ENCODE results near the gene COL19A1.
"Not testable (repeated sequence)": the region's sequence is repeated elsewhere in the genome, so short reads cannot be mapped to it uniquely, and the experiment has no call there.

COL19A1 gene

DNA sequence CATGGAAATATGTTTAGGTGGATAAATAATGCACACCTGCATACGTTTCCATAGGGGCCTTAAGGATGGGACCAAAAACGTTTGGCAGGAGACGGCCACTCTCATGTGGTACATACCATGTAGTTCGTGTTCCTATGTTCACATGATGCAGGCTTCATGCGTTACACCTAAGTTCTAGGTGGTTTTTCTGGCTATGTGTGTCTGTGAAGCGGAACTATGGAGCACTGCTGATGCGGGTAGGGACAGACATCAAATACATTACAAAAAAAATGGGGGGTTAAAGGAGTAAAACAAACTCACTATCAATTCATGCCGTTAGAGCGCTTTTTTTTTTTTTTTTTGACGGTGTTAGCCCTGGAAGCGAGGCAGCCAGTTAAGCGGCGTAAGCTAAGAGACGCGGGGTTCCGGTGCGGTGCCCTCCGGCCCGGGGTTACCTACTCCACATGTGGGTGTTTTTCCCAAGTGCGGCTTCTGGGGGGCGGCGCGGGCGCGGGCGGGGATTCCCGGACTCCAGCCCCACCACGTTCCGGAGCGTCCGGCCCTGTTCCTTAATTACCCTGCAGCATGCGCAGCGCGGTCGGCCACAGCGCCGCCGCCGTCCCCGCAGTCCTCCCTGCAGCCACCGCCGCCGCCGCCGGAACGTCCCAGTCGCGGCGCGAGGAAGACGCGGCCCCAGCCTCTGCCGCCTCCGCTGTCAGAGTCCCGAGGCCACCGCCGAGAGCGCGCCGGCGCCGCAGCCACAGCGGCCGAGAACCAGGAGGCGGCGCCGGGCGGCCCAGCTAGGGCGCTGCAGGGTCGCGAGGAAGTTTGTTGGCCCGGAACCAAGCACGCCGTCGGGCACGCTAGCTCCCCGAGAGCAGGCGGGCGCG lies 648 bp downstream of the COL19A1 start:
- DNase-seq: peak; percentile 48 to 86

DNA sequence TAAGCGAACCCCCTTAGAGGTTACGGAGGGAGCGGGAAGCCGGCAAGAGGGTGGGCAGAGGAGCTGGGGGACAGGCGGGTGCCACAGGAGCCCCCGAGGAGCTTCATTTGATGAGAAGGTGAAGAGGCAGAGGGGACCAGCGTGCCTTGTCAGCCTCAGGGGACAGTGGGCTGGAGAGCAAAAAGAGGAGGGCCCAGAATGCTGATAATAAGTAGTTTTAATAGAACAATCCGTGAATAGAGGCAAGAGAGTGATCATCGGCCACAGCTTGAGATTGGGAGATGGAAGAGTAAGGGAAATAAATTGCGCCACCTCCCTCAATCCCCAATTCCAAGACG lies 1.3 kb downstream of the COL19A1 start:
- DNase-seq: no peak

DNA sequence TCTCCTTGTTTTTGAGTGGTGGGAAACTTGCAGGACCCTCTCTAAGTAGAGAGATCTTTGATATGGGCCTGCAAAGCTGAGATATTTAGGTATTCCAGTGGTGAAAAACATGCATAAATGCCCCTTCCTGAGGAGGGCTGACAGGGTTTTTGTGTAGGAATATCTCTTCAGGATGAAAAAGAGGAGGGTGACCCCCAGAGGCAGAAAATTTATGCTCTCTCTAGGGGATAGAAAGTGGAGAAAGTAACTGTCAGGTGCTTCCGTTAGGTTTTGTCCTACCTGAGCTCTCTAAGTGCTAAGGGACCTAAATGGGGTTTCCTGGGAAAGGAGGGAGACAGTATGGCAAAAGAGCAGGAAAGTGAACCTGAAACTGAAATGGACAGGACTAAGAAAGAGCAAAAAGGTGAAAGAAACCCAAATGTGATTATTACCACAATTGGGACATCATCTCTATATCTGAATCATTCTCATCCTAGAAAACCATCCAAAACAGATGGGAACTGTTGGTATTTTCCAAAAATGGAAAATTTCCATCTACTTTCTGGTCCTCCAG lies 2.0 kb downstream of the COL19A1 start:
- no peak for DNase-seq

DNA sequence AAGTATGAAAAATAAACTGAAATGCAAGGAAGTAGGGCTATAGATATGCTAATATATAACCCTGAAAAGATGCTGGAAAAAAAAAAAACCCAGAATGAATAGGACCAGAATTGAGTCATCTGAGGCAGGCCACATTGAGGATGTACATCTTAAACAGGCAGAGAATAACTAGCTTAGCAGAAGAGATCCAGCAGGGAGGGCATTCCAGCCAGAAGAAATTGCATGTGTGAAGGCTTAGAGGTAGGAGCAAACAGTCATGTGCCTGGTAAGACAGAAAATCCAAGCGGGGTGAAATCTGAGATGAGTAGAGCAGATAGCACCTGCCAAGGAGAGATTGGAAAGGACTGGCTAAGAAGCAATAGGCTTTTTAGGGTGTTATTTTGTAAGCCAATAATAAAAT lies 2.6 kb downstream of the COL19A1 start:
- peak in 1 of 2 experiments; percentile 9 for DNase-seq

DNA sequence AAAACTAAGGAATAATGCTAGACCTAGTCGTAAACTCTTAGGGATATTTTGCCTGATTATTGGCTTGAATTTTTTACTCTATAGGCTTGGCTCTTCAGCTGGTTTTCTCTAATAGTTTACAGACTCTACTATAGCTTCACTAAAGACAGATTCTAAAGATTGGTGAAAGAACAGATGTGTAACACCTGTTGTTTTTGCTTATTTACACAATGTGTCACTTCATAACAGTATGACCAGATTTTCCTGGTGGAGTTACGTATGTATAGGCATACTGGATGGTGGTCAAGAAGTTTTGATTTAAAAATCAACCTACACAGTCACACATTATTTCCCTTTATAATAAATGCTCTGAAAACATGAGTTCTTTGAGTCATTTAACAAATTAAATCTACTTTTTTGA lies 4.8 kb downstream of the COL19A1 start:
- no peak for DNase-seq

DNA sequence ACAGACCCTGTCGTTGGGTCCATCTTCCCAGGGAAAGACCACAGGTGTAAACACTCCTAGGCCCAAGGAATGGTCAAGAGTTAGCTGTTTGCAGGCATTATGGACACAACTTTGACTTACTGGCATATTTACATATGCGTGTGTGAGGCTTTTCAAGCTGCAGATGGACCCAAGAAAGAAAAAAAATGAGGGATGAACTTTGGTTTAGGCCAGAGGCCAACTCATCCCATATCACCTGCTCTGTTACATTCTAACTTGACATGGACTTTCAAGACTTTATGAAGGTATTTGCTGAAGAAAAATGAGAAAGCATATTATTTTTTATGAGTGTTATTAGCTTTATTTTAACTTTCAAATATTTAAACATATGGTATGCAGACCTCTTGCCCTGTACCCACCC lies 6.9 kb downstream of the COL19A1 start:
- no peak for DNase-seq

DNA sequence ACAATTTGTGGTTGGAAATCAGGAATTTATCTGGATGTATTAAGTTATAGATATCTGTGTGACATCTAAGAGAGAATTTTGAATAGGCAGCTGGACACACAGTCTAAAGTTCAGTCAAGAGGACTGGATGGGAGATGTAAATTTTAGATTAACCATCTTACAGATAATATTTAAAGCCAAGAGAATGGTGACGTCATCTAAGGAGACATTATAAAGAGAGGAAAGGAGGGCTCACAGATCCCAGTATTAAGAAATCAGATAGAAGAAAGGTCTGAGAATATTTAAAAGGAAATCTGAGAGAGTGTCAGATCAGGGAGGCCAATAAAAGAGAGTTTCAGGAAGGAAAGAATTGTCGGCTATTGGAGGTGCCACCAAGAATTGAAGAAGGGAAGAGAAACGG lies 9.4 kb downstream of the COL19A1 start:
- DNase-seq: no peak

DNA sequence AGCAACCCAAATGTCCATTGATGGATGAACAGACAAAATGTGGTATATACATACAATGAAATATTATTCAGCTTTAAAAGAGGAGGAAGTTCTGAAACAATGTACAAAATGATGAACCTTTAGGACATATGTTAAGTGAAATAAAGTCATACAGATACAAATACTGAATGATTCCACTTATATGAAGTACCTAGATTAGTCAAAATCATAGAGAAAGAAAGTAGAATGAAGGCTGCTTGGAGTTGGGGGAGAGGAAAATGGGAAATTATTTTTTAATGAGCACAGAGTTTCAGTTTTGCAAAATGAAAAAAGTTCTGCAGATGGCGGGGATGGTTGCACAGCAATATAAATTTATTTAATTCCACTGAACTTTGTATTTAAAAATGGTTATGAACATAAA lies 12.4 kb downstream of the COL19A1 start:
- no peak for DNase-seq

DNA sequence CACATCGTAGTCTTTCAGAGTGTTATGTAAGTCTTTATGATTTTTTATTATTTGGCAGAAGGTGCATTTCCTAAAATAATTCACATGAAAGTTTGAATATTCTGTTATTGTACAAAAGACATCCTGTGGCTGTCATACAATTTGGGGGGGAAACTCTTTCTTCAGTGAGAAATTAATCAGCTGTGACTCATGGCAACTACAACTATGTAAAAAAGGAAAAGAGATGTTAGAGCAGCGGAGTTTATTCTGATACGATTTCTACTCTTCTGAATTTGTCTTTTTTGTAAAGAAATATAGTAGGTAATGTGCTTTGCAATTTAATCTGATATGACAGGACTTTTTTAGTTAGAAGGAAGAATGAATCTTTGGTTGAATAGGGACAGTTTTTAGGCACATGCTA lies 14.2 kb downstream of the COL19A1 start:
- DNase-seq: no peak

DNA sequence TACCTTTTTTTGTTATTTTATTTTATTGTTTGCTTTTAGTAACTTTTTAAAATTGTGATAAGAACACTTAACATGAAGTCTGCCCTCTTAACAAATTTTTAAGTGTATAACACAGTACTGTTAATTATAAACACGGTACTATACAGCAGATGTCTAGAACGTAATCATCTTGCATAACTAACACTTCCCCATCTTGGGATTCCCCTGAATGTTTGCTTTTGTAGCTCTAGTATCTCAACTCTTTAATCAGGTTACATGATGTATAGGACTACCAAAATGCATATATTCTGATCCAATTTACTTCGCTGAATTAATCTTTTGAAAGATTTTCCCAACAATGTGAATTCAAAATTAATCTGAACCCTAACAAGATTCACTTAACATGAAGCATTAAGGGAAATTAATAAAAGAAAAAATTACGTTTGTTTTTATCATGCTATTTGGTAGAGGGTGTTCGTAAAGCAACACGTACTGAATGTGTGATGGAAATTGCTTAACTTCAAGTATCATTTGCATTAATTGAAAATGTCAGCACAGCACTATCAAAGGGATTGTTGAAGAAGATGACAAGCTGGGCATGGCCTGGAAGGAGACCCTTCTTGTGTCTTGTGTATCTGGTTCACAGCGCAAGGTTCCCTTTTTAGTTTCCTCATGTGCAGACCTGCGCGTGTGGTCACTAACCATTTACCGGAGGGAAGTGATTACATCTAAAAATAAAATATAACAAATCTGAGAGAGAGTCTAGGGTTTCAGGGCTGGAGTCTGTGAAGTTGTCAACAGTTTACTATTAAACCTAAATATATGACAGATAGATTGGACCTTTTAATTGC lies 15.2 kb downstream of the COL19A1 start:
- DNase-seq: peak; percentile 10 to 25

DNA sequence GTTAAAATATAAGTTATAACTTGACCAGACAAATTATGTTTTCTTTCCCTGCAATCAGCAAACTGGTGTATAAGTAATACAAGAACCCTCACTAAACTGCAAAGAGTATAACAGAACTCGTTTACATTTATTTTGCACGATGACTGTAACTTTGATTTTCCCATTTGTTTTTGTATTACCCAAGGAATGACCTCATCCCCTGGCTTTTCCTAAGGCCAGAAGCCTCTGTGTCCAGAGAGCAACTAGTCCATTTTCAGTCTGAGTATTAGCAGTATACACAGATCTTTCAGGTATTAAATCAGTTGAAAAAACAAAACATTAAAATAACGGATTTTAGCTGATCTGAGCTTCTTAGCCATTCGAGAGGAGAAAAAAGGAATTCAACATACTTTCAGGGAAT lies 17.2 kb downstream of the COL19A1 start:
- DNase-seq: no peak

DNA sequence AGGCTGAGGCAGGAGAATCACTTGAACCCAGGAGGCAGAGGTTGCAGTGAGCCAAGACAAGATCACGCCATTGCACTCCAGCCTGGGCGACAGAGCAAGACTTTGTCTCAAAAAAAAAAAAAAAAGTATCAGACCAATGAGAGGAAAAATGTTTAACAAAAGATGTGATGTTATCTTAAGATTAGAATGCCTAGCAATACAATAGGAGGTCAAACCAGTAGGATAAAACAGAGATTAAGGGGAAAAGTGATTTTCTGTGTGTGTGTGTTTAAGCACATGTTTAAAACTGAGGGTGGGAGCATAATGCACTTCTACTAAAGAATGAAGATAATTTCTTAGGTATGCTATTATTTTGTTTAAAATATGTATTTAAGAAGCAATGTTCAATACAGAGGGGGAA lies 17.9 kb downstream of the COL19A1 start:
- no peak for DNase-seq

DNA sequence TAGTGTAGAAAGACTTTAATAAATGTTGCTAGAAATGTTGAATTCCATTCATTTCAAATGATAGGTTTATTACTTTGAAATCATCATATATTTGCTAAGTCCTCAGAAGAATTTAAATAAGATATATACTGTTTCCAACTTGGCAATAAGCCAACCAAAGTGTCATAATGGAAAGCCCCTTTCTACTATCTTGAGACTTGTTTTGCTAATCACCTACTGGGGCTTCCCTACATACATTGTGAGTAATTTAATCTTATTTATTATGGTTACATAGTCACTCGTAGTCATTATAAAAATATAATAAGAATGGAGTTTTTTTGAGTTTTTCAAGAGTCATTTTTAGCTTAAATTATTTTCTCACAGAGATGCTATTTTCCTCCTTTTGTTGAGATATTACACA lies 20.7 kb downstream of the COL19A1 start:
- DNase-seq: no peak

DNA sequence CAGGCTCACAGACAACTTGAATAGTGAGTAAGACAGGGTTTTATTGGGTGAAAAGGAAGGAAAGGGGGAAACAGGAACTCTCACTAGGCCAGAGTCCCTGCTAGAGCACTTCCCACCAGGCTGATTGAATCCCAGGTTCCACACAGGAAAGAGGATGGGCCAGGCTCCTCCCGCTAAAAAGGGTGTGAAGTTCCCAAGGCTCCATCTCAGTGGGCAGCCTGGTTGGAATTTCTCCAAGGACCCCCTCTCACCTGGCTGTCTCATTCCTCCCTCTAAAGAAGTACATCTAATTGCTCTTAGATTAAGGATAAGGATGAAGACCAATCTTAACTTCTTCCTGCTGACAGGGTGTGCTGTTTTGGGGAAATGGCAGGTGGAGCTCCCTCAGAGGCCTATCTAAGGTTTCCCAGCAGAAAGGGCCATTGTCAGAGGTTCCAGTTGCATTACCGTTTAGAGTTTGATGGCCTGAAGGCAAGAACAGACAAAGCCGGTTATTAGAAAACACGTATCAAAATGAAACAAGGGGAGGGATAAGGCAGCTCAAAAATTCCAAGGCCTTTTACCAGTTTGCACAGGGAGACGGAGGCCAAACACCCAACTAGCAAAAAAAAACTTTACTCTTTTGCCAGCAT lies 21.5 kb downstream of the COL19A1 start:
- no peak for DNase-seq

DNA sequence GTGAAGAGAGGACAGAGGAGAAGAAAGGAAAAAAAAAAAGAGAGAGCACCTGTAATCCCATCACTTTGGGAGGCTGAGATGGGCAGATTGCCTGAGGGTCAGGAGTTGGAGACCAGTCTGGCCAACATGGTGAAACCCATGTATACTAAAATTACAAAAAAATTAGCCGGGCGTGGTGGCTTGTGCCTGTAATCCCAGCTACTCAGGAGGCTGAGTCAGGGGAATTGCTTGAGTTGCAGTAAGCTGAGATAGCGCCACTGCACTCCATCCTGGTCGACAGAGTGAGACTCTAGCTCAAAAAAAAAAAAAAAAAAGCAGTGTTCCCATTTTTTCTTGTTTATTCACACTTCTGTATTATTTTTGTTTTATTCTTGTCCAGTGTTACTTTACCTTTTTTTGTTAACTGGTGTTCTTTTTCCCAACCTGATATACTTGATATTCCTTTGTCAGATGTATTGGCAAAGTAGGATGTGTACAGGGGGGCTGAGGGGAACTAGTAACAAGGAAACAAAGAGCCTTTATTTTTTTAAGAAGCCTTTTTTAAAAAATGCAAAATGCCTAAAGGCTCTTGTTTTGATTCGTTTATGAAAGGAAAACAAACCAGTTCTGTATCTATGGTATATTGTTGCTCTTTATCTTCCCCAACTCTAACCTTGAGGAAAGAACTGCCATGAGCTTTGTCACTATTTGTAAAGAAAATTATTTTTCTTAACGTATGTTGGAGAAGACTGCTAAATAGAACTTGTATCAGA lies 22.3 kb downstream of the COL19A1 start:
- DNase-seq: no peak

DNA sequence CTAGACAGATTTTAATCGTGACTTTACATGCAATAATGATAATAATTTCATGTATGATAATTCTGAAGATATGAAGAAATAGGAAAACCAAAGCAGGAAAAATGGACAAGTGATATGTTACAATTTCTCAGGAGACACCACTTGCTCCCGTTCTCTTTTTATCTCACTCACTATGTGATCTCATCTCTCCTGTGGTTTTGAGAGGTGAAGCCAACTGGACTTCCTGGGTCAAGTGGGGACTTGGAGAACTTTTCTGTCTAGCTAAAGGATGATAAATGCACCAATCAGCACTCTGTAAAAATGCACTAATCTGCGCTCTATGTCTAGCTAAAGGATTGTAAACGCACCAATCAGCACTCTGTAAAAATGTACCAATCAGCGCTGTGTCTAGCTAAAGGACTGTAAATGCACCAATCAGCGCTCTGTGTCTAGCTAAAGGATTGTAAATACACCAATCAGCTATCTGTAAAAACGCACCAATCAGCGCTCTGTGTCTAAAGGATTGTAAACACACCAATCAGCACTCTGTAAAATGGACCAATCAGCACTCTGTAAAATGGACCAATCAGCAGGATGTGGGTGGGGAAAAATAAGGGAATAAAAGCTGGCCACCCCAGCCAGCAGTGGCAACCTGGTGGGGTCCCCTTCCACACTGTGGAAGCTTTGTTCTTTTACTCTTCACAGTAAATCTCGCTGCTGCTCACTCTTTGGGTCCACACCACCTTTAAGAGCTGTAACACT lies 23.0 kb downstream of the COL19A1 start:
- DNase-seq: not testable (repeated sequence)

DNA sequence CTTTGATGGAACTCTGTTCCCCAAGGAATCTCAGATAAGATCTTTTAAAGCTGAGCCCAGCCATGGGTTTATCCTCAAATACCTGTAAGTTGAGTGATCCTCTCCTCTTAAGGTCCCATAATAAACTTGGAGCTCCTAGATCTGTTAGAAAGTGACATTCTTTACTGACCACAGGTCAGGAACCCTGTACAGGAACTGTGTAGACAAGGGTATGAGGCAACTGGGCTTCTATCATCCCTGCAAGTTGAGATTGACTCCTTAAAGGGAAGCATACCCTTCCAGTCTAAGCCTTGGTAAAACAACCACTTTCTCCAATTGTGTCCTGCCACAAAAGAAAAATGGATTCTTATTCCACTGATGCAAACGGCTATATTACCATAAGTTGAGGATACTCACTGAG lies 26.2 kb downstream of the COL19A1 start:
- DNase-seq: not testable (repeated sequence)

DNA sequence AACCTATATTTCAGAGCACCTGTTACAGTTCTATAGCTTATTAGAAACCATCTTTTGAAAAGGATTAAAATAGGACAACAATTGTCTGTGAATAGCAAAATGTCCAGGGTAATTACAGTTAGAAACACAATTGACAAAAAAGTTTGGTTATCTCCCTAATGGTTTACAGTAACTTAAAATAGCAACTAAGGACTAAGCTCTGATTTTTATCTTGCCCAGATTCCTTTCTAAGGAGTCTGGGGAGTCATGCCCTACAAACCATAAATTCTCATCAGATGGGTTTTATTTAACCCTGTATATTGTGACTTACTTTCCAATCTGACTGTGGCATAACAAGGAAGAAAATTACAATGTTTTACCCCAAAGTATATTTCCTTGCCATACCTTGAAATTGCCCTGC lies 26.9 kb downstream of the COL19A1 start:
- DNase-seq: not testable (repeated sequence)

DNA sequence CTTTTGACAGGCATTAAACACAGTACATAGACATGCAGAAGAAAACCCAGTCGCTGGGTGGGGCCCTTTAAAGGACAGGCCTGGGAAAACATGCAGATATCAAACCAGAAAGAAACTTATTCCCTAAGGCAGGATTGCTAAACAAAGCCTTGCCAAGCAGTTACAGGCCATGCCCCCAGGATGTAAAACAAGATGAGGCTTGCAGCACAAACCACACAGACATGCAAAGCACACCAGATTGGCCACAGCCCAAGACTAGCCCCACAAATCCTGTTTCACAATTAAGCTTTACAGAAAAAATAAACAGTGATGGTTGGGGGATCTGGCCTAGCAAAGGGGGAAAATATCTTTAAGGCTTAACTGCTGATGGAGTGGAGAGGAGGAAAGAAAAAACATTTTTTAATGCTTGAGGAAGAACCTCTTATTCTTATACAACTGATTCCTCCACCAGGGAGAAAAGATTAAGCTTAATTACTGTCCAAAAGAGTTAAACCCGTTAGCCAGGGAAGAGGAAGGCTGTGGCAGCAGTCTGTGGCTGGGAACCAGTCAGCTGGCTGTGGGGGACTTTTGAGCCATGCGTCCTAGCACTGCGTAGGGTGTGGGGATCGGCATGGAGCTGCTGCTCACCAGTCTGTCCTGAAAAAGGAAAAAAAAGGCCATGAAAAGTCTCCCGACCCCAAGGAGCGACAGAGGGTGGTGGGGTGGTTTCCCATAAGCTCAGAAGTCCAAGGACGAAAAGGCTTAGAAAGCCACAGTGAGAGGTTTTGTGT lies 28.4 kb downstream of the COL19A1 start:
- peak; percentile 62 to 71 for DNase-seq

DNA sequence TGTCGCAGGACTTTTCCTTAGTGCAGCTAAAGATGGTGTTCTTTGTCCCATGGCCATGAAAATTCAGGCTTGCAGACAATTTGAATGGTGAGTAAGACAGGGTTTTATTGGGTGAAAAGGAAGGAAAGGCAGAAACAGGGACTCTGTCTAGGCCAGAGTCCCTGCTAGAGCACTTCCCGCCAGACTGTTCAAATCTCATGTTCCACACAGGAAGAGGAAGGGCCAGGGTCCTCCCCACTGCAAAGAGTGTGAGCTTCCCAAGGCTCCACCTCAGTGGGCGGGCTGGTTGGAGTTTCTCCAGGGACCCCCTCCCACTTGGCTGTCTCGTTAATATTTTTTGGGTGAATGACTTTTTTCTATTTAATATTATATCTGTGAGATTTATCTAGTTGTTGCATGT lies 29.0 kb downstream of the COL19A1 start:
- no peak for DNase-seq

DNA sequence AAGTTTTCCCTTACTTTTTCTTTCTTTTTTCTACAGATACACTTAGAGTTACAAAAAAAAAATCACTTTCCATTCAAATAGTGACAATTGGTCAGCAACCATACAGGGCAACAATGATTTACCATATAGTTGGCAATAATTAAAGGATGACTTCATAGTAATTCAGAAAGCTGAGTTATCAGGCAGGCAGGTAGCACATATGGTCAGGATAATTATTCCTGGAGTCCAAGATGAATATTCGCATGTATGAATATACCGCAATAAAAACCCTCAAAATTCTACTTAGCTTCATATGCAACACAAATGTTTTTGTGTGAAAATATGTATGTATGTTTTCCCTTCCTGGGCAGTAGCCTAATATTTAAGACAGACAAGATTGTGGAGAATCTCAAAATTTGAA lies 34.5 kb downstream of the COL19A1 start:
- DNase-seq: no peak
